GM21576 (cell line): ENCODE results near the gene PTGDS.

ENCODE experiments used
- ATAC-seq: cut with Tn5 transposase; IDR thresholded peaks from one replicate; pipeline ENCODE4 v1.9.1; 2021; ENCODE audit warnings: mild to moderate bottlenecking, moderate library complexity; ENCODE audit not compliant: unreplicated experiment

Gene PTGDS

DNA sequence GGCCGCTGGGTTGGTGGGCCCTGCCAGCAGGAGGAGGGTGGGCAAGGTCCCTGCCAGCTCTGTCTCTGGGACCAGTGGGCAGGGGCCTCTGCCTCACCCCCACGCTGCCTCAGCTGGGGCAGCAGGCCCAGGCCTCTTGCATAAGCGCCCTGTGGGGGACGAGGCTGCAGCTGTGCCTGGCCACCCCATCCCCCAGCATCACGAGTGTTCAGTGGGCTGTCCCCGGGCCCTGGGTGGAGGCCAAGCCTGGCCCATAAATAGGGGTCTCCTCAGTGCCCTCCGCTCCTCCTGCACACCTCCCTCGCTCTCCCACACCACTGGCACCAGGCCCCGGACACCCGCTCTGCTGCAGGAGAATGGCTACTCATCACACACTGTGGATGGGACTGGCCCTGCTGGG, at the start of gene PTGDS:
Gene PTGDS (plus strand): TSS at position 282 of the 400 bp plus-strand sequence. CDS start 75 bp downstream, at position 357.
- no peak for ATAC-seq

DNA sequence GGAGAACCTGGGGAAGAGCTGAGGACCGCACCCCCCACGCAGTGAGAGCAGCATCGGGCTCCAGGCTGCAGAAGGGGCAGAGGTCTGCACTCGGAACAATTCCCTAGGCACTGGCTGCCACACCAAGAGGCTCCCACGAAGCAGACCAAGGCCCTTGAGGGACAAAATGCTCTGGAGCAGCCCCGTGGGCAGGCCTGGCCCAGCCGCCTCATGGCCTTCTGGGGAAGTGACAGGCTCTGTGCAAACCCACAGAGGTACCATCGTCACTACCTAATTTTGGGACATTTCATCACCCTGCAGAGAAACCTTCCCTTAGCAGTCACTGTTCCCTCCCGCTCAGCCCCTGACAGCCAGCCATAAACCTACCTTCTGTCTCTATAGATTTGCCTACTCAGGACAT, 48.7 kb upstream of the PTGDS start:
- ATAC-seq: no peak

DNA sequence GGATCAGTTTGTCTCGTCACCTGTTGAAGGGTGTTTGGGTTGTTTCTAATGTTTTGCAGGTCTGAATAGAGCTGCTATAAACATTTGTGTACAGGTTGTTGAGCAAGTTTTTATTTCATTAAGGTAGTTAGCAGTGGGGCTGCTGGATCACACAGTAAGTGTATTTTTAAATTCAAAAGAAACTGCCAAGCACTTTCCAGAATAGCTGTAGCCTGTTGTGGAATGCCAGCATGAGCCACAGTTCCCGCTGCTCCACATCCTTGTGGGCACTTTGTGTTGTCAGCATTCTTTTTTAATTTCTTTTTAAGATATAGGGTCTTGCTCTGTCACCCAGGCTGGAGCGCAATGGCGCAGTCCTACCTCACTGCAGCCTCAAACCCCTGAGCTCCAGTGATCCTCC, 47.3 kb upstream of the PTGDS start:
- no peak for ATAC-seq

DNA sequence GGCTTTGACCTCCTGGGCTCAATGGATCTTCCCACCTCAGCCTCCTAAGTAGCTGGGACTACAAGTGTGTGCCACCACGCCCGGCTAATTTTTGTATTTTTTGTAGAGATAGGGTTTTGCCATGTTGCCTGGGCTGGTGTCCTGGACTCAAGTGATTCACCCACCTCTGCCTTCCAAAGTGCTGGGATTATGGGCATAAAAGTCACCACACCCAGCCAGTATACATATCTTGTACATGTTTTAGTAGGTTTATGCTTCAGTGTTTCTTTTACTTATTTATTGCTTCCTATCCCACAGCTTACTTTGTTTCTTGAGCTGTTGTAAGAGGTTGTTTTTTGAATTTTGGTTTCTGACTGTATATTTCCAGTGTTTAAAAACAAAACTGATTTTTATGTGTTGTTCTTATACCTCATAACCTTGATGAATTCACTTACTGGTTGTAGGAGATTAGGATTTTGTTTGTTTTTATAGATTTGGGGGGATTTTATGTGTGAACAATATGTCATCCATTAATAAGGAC, 45.6 kb upstream of the PTGDS start:
- ATAC-seq: no peak

DNA sequence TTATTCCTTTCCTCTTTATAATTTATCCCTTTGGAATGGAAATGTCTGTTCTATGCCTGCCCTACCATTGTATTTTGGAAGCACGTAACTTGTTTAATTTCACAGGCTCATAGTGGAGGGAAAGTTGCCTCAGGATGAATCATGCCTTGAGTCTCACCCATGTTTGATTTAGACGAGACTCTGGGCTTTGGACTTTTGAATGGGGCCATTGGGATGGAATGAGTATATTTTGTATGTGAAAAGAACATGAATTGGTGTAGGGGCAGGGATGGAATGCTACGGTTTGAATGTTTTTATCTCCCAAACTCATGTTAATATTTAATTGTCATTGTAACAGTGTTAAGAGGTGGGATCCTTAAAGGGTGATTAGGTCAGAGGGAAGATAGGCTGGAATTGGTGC, 43.0 kb upstream of the PTGDS start:
- ATAC-seq: no peak

DNA sequence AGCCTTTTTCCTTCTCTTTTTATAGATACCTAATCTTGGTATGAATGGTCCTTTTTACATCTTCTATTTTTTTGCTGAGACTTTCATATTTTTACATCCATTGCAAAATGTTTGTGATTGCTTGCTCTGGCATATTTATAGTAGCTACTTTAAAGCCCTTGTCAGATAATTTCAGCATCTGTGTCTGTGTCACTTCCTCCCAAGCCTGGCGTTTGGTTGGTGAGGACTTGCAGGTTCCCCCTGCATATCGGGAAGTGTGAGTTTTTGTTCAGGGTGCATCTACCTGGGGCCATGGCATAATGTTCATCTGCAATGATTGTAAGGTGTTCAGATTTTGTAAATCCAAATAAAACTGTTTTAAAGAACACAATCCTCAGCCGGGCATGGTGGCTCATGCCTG, 41.7 kb upstream of the PTGDS start:
- no peak for ATAC-seq

DNA sequence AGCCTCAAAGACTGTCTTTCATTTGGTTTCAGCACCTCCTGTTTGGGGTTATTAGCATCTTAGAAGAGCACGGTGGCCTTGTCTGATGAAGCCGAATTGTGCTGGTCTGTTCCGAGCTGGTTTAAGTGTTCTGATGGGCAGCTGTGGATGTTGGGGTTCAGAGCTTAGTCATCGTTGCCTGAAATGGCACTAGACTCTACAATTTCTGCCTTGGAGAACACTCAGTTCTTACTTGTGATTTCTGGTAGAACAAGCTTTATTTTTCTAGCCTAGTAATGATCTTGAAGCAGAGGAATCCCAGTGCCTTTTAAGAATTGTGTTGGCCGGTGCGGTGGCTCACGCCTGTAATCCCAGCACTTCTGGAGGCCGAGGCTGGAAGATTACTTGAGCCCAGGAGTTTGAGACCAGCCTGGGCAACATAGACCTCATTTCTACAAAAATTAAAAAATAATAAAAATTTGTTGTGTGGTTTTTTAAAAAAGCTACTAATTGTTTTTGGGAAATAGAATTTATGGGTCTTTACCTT, 40.6 kb upstream of the PTGDS start:
- no peak for ATAC-seq

DNA sequence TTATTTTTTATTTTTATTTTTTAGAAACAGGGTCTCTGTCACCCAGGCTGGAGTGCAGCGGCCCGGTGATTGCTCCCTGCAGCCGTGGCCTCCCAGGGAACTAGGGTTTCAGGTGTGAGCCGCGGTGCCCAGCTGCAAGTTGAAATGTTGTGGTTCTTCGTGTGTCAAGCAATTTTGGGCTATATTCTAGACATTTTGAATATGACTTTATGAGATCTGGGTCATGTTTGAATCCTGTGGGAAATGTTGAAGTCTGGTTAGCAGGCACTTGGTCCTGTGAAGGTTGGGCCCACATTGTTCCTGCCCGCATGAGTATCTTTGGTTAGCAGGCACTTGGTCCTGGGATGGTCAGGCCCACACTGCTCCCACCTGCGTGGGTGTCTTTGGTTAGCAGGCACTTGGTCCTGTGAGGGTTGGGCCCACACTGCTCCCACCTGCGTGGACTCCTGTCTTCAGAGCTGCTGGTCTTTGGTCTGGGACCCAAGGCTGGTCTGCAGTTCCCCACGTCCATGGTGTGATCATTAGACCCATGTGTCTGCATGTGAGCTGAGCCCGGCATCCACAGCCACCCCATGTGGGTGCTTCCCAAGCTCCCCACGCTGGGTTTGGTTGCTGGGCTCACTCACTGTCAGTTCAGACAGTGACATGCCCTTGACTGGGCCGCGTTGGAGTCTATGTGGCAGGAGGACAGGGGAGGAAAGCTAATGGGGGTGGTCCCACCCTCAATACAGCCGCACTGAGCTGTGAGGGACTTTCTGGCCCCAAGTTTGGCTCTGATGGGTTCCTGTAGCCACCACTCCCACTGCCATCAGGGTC, 39.9 kb upstream of the PTGDS start:
- ATAC-seq: no peak

DNA sequence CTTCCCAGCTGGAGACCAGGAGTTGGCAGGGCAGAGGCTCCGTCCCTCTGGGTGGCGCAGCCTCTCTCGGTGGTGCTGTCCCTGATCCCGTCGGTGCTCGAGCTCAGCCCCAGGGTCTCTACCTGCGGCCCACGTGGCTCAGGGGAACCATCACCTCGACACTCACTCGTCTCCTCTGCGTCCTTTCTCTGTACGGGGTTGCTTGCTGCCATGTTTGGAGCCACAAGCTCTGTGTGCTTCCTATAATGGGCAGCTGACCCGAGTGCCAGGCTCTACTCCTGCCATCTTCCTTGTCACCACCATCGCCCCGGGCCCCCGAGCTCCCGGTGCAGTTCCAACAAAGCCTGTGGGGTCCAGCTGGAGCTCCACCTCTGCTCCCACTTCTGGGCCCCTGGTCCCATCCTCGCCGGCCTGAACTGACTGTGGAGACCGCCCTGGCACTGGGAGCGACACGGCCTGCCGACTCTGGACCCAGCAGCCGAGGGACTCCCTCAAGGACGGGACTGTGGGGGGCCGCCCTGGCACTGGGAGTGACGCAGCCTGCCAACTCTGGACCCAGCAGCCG, 37.8 kb upstream of the PTGDS start:
- no peak for ATAC-seq

DNA sequence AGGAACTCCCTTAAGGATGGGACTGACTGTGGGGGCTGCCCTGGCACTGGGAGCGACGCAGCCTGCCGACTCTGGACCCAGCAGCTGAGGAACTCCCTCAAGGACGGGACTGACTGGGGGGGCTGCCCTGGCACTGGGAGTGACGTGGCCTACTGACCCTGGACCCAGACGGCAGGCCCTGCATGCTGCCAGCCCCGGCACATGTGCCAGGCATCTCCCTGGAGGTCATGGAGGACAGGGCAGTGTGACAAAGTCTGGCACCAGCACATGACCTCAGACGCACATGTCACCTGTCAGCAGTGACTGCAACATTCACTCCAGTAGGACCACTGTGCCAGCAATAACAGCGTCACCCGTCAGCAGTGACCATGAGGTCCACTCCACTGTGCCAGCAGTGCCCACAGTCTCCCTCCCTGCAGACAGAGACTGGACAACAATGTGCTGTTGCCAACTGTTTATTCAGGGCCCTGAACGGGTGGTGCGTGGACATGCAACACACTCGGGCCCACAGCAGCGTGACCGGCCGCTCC, 37.2 kb upstream of the PTGDS start:
- no peak for ATAC-seq

DNA sequence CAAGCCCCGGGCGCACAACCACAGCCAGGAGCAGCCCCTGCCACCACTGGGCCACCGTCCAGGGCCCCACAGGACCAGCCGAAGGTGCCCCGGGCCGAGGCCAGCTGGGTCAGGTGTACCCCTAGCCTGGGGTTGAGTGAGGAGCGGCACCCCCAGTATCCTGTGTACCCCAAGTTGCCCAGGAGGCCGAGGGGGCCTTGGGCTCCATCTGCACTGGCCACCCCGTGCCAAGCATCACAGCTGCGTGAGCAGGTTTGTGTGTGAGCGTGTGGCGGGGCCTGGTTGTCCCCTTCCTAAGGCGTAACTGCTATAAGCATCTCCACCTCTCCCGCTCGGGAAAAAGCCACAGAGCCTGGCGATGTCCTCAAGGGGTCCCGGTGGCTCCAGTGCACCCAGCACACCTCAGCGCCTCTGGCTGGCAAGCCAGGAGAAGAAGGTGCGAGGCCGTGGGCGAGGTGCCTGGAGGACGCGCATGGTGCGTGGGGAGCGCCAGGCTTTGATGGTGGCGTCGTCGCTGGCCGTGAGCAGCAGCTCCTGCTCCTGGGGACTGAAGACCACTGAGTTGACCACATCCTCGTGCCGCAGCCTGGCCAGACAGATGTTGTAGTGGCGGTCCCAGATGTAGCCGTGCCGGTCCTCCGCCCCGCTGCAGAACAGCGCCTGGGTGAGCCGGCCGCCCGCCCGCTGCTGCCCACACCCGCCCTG, 36.6 kb upstream of the PTGDS start:
- ATAC-seq: no peak

DNA sequence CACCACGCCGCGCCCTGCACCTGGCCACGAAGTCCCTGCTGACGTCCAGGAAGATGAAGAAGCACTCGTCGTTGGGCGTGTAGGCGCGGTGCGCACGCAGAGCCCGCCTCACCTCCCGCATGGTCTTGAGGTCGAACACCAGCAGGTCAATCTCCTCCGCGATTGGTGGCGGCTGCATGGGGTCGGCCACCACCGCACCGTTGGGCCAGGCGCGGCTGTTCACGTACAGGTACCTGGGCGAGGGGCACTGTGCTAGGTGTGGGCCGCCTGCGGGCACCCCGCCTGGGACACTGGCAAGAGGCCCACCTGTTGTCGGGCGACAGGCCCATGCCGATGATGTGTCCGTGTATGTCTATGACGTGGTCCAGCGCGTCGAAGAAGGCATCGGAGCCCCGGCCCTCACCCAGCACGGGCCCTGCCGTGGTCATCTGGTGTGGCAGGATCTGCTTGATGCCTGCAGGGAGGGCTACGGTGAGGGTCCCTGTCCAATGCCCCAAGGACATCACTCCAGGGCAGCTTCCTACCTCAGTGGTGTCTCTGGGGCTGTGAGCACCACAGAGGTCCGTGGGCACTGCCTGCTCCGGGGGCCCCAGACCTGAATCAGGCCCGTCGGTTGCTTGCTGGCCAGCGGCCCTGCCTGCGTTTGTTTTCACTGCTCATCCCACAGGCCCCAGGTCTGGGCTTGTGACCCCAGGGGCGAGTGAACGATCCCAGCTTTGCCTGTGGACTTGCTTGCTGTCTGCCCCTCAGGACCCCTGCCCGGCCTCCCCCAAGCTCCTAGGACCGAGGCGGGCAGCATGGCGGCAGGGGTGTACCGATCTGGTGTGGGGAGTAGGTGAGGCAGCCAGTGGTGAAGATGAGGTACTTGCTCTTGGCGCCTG, 35.8 kb upstream of the PTGDS start:
- ATAC-seq: no peak

DNA sequence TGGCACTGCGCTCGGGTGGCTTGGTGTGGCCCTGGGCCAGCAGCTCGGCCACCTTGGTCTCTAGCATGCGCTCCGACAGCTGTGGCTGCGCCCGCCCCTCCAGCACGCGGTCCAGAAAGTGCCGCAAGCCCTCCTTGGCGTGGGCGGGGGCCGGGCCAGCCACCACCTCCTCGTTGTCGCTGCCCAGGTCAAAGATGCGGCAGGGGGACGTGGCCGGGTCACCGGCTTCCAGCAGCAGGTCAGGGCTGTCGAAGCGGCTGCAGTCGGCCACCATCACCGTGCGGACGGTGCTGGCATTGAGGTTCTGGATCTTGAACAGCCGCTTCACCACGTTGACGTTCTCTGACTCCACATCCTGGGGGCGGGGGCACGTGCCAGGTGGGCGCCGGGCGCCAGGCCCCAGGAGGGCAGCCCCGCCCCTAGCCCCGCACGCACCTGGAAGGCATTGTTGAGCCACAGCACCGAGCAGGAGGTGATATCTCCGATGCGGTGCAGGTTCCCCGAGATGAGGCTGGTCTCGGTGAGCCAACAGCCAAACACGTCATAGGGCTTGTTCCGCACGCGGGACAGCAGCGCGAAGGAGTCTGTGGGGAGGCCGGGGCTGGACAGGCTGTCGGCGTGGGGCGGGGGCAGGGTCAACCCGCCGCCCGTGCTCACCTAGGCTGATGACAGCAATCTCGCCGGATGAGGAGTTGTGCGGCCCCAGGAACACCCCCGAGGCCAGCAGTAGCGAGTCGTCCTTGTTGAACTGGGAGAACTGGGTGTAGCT, 35.0 kb upstream of the PTGDS start:
- ATAC-seq: no peak

DNA sequence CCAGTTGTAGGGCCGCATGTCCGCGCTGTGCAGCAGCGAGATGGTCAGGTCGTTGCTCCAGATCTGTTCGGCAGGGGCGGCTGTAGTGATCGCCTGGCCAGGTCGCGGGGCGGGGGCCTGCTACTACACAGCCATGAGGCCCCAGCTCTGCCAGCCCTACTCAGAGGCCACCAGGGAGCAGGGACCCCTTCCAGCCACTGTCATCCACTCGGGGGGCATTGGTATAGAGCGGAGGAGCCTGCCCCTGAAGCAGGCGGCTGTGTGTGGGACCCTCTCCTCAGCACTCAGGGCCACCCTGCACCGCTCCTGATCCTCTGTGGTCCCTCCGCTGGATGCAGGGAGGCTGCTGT, 34.4 kb upstream of the PTGDS start:
- no peak for ATAC-seq

DNA sequence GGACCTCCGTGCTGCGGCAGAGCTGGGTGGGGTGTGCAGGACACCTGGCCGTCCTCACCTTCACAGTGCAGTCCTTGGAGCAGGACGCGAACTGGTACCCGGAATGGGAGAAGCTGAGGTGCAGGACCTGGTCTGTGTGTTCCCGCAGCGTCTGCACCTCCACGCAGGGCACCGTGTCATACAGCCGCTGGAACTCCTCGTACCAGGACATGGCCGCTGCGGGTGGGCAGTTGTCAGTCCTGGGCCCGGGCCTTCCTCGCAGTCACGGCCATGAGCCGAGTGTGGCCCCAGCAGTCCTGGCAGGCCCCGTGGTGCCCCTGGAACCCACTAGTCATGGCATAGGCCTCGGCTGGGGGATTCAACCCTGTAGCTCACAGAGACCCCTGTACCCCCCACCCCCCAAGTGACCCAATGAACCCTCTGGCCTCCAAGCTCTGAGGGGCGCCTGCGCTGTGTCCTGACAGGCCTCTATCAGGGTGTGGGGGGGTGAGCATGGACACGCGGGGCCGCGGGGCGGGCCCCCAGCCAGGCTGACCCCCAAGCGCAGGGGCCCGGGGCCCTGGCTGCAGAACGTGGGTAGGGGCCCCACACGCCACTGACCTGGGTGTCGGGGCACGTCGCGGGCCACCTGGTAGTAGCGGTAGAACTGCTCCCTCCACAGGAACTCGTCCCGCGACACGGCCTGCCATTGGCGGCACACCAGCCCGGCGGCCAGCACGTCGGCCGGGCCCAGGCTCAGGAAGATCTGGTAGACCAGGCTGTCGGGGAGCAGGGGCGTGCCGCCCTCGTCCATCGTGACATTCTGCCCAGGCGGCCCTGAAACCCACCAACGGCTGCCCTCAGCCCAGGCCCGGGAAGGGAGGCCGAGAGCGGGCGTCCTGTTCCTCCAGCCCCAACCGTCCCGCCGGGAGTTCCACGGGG, 33.8 kb upstream of the PTGDS start:
- ATAC-seq: peak; percentile 13

DNA sequence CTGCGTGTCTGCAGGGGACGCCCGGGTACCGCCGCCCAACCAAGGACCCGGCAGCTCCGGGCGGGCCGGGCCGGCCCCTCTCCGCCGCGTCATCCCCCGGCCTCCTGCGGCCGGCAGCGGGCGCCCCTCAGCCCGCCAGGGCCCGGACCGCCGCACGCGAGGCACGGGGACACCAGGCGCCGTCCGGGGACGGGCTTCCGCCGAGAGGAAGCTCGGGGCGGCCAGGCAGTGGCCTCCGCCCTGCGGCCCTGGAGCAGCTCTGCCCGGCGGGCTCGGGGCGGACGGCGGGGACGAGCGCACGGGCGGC, 33.1 kb upstream of the PTGDS start:
- ATAC-seq: peak; percentile 18

DNA sequence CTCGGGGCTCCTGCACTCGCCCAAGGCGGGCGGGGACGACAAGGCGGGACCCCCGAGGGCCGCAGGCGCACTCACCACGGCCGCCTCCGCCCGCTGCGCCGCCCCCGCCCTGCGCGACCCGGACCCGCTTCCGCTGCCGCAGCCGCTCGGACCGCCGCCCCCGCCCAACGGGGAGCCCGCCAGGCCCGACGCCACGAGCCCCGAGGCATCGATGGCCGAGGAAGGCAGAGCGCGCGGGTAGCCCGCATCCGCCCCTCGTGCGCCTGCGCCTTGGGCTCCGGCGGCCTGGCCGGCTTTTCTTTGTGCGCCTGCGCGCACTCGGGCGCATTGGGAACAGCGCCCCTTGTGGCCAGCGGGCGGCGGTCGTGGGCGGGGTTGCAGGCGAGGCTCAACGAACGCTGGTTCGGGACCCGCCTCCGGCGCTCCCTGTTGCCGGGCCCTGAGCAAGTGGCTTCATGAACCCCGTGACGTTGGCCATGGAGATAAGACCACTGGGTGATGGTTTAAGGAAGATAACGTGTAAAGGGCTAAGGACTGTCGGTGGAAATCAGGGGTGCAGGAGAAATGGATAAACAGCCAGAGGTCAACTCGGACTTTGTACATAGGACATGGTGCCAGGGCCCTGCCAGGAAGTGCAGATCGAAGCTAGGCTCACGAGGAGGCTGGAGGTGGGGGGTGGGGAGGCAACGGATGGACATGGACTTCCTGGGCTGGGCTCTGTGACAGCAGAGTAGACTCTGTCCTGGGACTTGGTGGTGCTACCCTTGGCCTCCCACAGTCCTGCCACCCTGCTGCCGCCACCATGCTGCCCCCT, 32.6 kb upstream of the PTGDS start, which contains the start of the genes C8G and FBXW5:
Gene C8G (plus strand): TSS at position 725 of the 814 bp plus-strand sequence. CDS start 78 bp downstream, at position 803.
Gene FBXW5 (minus strand): TSS at position 220 of the 814 bp plus-strand sequence. CDS start 655 bp downstream, outside the sequence.
- ATAC-seq: peak; percentile 57
